Measurements from ENCODE around the gene CAMLG.

The CAMLG gene

GRCh38 chr5:134798468-134798867, 60.1 kb downstream of the CAMLG start:
- Histone ChIP-seq H3K4me3 (replicated peaks; ENCODE audit: low read depth, low read length) (no peak overlapping the region), H3K36me3 (ENCODE audit: control insufficient read depth, insufficient read depth, low read length) (peaks cover 9% of the 10 kb centered on the region), H3K27me3 (replicated peaks; ENCODE audit: control insufficient read depth, insufficient read depth, low read length) (no peaks in the 10 kb centered on the region)
- TF ChIP-seq CTCF (IDR thresholded peaks at IDR 0.05; ENCODE audit: insufficient read depth, low read length, poor library complexity, severe bottlenecking): no peak
- DNase-seq (ENCODE audit: extremely low read depth, insufficient read length): peak; percentile 15
